Activated CD8-positive, alpha-beta T cell treated with anti-CD3 and anti-CD28 coated beads for 36 hours (primary cell): ENCODE results near the gene SF3A1. TPM values are rescaled to one million over a fixed set of nuclear protein-coding genes. Genes with fewer than 3 reads are reported as not detected.

Source experiments
- ATAC-seq: fragments of 200-7000 bp; cut with Tn5 transposase; one replicate; pipeline ENCODE4 v1.10.0; 2021; ENCODE audit warnings: mild to moderate bottlenecking, moderate library complexity
- CTCF ChIA-PET: fragments of 350-600 bp; sonication (Branson Sonifier 250); formaldehyde crosslinking; loops from one replicate; lab custom pipeline; 2021; ENCODE audit warnings: antibody characterized with exemption; lab: Charles Lee
- POLR2A ChIA-PET: fragments of 350-600 bp; sonication (Branson Sonifier 250); formaldehyde crosslinking; loops from one replicate; lab custom pipeline; 2021; ENCODE audit warnings: antibody characterized with exemption; lab: Charles Lee
- DNase-seq: peaks from one replicate; pipeline ENCODE4 v3.0.0-alpha.2; 2020
- H3K27ac Mint-ChIP-seq: one replicate; pipeline ENCODE4 v1.8.0; 2021; ENCODE audit warnings: mild to moderate bottlenecking, mixed read lengths
- H3K27me3 Mint-ChIP-seq: one replicate; pipeline ENCODE4 v1.8.0; 2021; ENCODE audit warnings: mixed read lengths
- H3K36me3 Mint-ChIP-seq: one replicate; pipeline ENCODE4 v1.8.0; 2021; ENCODE audit warnings: low read depth, mixed read lengths
- H3K4me1 Mint-ChIP-seq: one replicate; pipeline ENCODE4 v1.8.0; 2021; ENCODE audit warnings: low read depth, mixed read lengths
- H3K4me3 Mint-ChIP-seq: one replicate; pipeline ENCODE4 v1.8.0; 2021; ENCODE audit warnings: mild to moderate bottlenecking, moderate library complexity, mixed read lengths
- H3K9me3 Mint-ChIP-seq: one replicate; pipeline ENCODE4 v1.8.0; 2021; ENCODE audit warnings: mixed read lengths
- intact Hi-C: fragments of 100-400 bp; cut with micrococcal nuclease; formaldehyde crosslinking; loops from one replicate; pipeline ENCODE4 v1.10.0; 2022
- total RNA-seq, 2 experiments: library from RNA; stranded (reverse); gene quantifications; one replicate each; pipeline ENCODE4 v1.2.3, GENCODE V29; 2021
- TF ChIP-seq, protein P1 (sequence below): fragments of 200-600 bp; IDR thresholded peaks from one replicate; pipeline ENCODE4 v1.8.0; 2022; ENCODE audit warnings: antibody characterized with exemption, mild to moderate bottlenecking

The SF3A1 gene
- total RNA-seq, 2 experiments from 2014 or later, result 252 to 262 TPM

DNA sequence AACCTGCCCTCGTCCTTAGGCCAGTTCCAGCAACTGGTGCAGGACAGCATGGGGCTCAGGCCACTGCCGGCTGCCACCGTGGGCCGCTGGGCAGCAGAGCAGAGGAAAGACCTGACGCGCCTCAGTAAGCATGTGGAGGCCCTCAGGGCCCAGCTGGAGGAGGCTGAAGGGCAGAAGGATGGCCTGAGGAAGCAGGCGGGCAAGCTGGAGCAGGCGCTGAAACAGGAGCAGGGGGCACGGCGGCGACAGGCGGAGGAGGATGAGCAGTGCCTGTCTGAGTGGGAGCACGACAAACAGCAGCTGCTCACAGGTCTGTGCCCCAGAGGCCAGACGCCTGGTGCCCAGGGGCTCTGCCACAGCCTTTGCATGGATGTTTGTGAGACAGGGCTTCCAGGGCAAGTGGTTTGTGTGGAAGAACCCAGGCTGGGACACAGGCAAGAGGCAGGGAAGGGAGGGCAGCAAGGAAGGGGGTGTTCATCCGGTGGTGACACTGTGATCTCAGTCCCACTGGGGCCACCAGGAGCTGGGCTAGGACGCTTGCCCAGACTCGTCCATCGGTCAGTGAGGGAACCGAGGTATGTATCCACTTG is 14.0 kb upstream of the SF3A1 start:
- intact Hi-C loops, result no loop called here
- Mint-ChIP-seq H3K4me1 (no peaks in the 10 kb centered on the region), H3K4me3 (no peak overlapping the region), H3K27ac (no peak overlapping the region), H3K9me3 (no peaks in the 10 kb centered on the region), H3K36me3 (no peaks in the 10 kb centered on the region), H3K27me3 (no peaks in the 10 kb centered on the region)
- ATAC-seq (no peak), DNase-seq (no peak)
- TF ChIP-seq, protein P1, sequence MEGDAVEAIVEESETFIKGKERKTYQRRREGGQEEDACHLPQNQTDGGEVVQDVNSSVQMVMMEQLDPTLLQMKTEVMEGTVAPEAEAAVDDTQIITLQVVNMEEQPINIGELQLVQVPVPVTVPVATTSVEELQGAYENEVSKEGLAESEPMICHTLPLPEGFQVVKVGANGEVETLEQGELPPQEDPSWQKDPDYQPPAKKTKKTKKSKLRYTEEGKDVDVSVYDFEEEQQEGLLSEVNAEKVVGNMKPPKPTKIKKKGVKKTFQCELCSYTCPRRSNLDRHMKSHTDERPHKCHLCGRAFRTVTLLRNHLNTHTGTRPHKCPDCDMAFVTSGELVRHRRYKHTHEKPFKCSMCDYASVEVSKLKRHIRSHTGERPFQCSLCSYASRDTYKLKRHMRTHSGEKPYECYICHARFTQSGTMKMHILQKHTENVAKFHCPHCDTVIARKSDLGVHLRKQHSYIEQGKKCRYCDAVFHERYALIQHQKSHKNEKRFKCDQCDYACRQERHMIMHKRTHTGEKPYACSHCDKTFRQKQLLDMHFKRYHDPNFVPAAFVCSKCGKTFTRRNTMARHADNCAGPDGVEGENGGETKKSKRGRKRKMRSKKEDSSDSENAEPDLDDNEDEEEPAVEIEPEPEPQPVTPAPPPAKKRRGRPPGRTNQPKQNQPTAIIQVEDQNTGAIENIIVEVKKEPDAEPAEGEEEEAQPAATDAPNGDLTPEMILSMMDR, result no peak
- ChIA-PET CTCF (interaction anchor here (4.9 kb wide), 1 partner anchor 83 kb away, joined by 19 read pairs; no protein-coding TSS in a partner anchor), POLR2A (no interaction called here)

DNA sequence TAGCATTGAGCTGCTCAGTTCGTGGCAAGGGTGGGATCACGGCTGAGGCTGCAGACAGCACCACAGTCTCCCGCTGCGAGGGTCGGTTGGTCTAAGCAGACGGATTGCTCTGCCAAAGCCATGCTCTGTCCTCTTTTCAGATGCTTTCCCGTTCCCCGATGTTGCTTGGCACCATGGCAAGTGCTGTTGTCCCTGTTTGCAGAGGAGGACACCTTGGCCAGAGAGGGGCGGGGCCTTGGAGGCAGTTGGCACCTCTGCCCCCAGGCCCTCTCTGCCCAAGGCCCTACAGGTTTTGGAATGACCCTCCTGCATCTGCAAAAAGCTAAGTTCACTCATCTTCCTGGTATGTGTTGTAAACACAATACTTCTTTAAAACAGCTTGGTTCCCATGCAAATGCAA is 11.7 kb upstream of the SF3A1 start:
- H3K9me3 Mint-ChIP-seq, result no peaks in the 10 kb centered on the region
- no peaks in the 10 kb centered on the region for H3K27me3 Mint-ChIP-seq
- H3K4me1 Mint-ChIP-seq, result no peaks in the 10 kb centered on the region
- intact Hi-C loops, result no loop called here
- no peaks in the 10 kb centered on the region for H3K36me3 Mint-ChIP-seq
- TF ChIP-seq, protein P1, result no peak
- POLR2A ChIA-PET, result interaction anchor here (0.9 to 1.3 kb wide), 5 partner anchors 12 to 79 kb away, joined by 3 read pairs; partner anchors contain the start of genes CASTOR1, CCDC157 and SF3A1
- no peak overlapping the region for H3K4me3 Mint-ChIP-seq
- DNase-seq (no peak), ATAC-seq (no peak)
- no peak overlapping the region for H3K27ac Mint-ChIP-seq
- CTCF ChIA-PET, result interaction anchor here (1.5 to 4.9 kb wide), 3 partner anchors 10 to 105 kb away, joined by 3 to 19 read pairs (median 3); no protein-coding TSS in a partner anchor

DNA sequence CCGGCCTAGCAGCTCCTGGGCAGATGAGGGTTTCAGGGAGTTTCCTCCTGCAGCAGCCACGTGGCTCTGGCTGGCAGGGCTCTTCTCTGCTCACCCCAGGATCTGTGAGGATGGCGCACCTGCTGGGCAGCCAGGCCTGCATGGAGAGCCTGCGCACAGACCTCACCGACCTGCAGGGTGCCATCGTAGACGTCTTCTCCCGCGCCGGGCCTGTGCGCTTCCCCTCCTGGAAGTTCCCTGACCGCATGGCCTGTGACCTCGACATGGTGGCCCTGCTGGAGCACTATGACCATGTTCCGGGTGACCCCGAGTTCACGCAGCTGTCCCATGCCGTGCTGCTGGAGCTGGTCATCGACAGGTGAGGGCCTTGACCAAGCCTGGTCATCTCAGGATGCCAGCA is 9.2 kb upstream of the SF3A1 start:
- Mint-ChIP-seq H3K4me1 (no peaks in the 10 kb centered on the region), H3K27me3 (no peaks in the 10 kb centered on the region), H3K27ac (no peak overlapping the region), H3K4me3 (no peak overlapping the region), H3K36me3 (no peaks in the 10 kb centered on the region), H3K9me3 (no peaks in the 10 kb centered on the region)
- DNase-seq (no peak), ATAC-seq (no peak)
- TF ChIP-seq, protein P1, result no peak
- CTCF ChIA-PET, result interaction anchor here (4.9 kb wide), 1 partner anchor 78 kb away, joined by 19 read pairs; no protein-coding TSS in a partner anchor
- intact Hi-C loops, result no loop called here
- POLR2A ChIA-PET, result interaction anchor here (1.2 kb wide), 1 partner anchor 98 kb away, joined by 3 read pairs; no protein-coding TSS in a partner anchor

DNA sequence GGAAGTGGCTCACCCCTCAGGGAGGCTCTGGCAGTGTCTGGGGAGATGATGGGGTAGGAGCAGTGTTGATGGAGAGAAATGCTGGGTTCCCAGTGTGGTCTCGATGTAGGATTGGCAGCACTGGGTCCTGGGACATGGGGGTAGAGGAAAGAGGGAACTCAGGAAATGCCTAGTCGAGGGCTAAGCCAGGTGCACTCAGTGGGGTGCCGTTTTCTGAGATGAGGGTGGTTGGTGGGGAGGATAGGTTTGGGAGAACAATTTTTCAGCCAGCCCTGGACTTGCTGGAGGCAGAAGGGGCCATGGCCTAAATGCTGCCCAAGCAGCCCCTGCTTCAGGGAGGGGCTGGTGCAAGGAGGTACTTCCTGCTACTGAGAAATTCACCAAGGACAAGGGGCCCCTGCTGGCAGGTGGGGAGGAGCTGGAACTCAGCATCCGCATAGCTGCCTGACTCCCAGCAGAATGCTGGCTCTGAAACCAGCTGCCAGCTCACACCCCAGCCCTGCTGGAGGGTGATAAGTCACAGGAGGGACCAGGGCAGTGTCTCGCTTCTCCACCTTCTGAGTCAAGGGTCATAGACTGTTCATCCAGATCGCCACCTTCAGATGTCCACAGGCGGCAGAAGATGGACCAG is 6.1 kb upstream of the SF3A1 start:
- H3K27ac Mint-ChIP-seq, result no peak overlapping the region
- H3K9me3 Mint-ChIP-seq, result no peaks in the 10 kb centered on the region
- ATAC-seq (no peak), DNase-seq (no peak)
- ChIA-PET POLR2A (interaction anchor here (0.5 kb wide), 1 partner anchor 177 kb away, joined by 3 read pairs; no protein-coding TSS in a partner anchor), CTCF (no interaction called here)
- TF ChIP-seq, protein P1, result no peak
- peaks cover 2% of the 10 kb centered on the region for H3K4me1 Mint-ChIP-seq
- no peak overlapping the region for H3K4me3 Mint-ChIP-seq
- intact Hi-C loops, result no loop called here
- no peaks in the 10 kb centered on the region for H3K27me3 Mint-ChIP-seq
- H3K36me3 Mint-ChIP-seq, result no peaks in the 10 kb centered on the region
